ENCODE results near the gene OR6X1. TPM values are rescaled to one million over a fixed set of nuclear protein-coding genes. Genes with fewer than 3 reads are reported as not detected.
"Not testable (repeated sequence)": the region's sequence is repeated elsewhere in the genome, so short reads cannot be mapped to it uniquely, and the experiment has no call there.

The OR6X1 gene
- polyA plus RNA-seq, 1 experiment, result not detected

DNA sequence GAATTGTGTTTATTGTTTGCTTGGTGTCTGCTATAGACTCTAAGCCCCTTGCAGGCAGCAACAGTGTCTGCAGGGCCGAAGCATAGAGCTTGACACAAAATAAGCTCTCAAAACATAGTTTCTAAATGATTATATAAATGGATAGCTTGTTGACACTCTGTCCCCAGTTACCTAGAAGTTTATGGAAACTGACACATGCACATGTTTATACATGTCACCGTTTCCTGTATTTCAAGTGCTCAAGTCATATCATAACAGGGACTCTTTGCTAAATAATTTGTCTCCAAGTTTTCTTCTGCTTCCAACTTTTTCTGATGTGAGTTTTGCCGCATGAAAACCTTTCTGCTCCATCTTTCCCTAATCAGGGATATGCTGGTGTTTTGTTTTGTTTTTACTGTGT is 3.7 kb upstream of the OR6X1 start:
- no peaks in the 10 kb centered on the region for H3K27me3 ChIP-seq (ENCODE audit: control insufficient read depth, insufficient read depth, low read length)
- no peak for DNase-seq (ENCODE audit: low read depth)
- H3K4me3 ChIP-seq (ENCODE audit: low read depth, low read length), result no peak overlapping the region
- TF ChIP-seq, protein P1, sequence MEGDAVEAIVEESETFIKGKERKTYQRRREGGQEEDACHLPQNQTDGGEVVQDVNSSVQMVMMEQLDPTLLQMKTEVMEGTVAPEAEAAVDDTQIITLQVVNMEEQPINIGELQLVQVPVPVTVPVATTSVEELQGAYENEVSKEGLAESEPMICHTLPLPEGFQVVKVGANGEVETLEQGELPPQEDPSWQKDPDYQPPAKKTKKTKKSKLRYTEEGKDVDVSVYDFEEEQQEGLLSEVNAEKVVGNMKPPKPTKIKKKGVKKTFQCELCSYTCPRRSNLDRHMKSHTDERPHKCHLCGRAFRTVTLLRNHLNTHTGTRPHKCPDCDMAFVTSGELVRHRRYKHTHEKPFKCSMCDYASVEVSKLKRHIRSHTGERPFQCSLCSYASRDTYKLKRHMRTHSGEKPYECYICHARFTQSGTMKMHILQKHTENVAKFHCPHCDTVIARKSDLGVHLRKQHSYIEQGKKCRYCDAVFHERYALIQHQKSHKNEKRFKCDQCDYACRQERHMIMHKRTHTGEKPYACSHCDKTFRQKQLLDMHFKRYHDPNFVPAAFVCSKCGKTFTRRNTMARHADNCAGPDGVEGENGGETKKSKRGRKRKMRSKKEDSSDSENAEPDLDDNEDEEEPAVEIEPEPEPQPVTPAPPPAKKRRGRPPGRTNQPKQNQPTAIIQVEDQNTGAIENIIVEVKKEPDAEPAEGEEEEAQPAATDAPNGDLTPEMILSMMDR (IDR thresholded peaks at IDR 0.05; ENCODE audit: insufficient read depth, low read depth, low read length), result no peak
- POLR2A ChIA-PET, result no interaction called here
- H3K36me3 ChIP-seq (ENCODE audit: control insufficient read depth, insufficient read depth, low read length), result no peaks in the 10 kb centered on the region
- CTCF ChIA-PET, result no interaction called here

DNA sequence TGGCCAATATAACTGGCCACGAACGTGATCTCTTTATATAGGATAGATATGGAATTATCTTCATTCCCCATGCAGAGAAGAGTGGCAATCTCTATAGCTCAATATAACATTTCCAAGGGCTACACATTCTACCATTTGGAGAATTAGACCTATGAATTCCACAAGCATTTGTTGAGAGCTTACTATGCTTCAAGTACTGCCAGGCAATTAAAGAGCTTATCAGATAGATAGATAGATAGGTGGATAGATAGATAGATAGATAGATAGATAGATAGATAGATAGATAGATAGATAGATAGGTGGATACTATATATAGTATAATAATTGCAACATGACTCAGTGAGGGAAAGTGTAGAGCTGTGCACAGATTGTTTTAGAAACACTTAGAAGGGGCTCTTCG is 1.5 kb upstream of the OR6X1 start:
- Histone ChIP-seq H3K36me3 (ENCODE audit: control insufficient read depth, insufficient read depth, low read length) (no peaks in the 10 kb centered on the region), H3K27me3 (ENCODE audit: control insufficient read depth, insufficient read depth, low read length) (no peaks in the 10 kb centered on the region), H3K4me3 (ENCODE audit: low read depth, low read length) (no peak overlapping the region)
- TF ChIP-seq, protein P1 (IDR thresholded peaks at IDR 0.05; ENCODE audit: insufficient read depth, low read depth, low read length), result no peak
- no peak for DNase-seq (ENCODE audit: low read depth)
- ChIA-PET CTCF (no interaction called here), POLR2A (no interaction called here)

DNA sequence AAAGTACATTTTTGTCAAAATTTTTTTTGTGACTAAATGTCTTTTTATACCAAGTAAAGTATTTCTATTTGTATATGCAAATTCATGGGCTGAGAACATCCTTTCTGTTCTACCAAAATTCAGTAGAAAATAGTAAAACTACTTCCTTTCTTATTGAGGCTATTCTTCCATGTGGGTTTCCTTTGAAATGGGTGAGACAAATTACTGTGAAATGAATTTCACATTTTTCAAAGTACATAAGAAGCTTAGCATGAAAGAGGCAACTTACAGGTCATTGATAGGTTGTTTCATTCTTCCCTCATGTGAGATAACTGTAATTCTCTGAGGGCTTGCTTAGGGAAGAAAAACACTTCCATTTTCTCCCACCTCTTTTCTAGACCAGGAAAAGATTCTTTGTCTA is 1.0 kb upstream of the OR6X1 start:
- ChIA-PET CTCF (no interaction called here), POLR2A (no interaction called here)
- no peak overlapping the region for H3K4me3 ChIP-seq (ENCODE audit: low read depth, low read length)
- TF ChIP-seq, protein P1 (IDR thresholded peaks at IDR 0.05; ENCODE audit: insufficient read depth, low read depth, low read length), result no peak
- no peak for DNase-seq (ENCODE audit: low read depth)
- H3K27me3 ChIP-seq (ENCODE audit: control insufficient read depth, insufficient read depth, low read length), result no peaks in the 10 kb centered on the region
- H3K36me3 ChIP-seq (ENCODE audit: control insufficient read depth, insufficient read depth, low read length), result no peaks in the 10 kb centered on the region

DNA sequence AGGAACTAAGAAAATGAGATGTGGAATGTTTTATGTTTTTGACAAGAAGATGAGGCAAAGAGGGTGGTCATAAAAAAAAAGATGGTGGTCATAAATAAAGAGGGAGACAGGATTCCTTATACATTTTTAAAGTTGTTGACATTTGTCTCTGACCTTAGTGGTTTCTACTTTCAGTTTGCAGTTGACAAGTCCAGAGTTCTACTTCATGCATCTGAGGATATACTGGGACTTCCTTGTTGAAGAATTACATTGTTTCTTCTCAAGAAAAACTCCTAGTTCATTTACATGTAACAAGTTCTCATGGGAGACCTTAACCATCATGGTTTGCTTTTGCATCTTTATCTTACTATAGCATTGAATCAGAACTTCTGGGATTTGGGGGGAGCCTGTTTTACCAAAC is 1.2 kb downstream of the OR6X1 start:
- Histone ChIP-seq H3K27me3 (ENCODE audit: control insufficient read depth, insufficient read depth, low read length) (no peaks in the 10 kb centered on the region), H3K4me3 (ENCODE audit: low read depth, low read length) (no peak overlapping the region), H3K36me3 (ENCODE audit: control insufficient read depth, insufficient read depth, low read length) (no peaks in the 10 kb centered on the region)
- TF ChIP-seq, protein P1 (IDR thresholded peaks at IDR 0.05; ENCODE audit: insufficient read depth, low read depth, low read length), result no peak
- CTCF ChIA-PET, result no interaction called here
- POLR2A ChIA-PET, result no interaction called here
- no peak for DNase-seq (ENCODE audit: low read depth)

DNA sequence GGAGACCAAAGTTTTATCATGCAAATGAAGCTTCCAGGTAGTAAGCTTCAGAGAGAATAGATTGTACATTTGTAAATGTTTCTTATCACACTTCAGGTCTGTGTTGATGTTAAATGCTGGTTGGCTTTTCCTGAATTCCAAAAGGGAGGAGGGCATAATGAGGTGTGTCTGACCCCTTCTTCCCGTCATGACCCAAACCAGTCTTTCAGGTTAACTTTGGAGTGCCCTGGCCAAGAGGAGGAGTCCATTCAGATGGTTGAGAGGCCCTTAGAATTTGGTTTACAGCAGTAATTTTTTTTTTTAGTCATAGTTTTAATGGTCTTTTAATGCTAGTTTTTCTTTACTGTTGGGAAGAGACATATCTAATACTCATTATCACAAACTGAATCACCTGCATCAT is 2.5 kb downstream of the OR6X1 start:
- ChIA-PET POLR2A (no interaction called here), CTCF (no interaction called here)
- no peak overlapping the region for H3K4me3 ChIP-seq (ENCODE audit: low read depth, low read length)
- DNase-seq (ENCODE audit: low read depth), result no peak
- no peaks in the 10 kb centered on the region for H3K27me3 ChIP-seq (ENCODE audit: control insufficient read depth, insufficient read depth, low read length)
- H3K36me3 ChIP-seq (ENCODE audit: control insufficient read depth, insufficient read depth, low read length), result no peaks in the 10 kb centered on the region
- TF ChIP-seq, protein P1 (IDR thresholded peaks at IDR 0.05; ENCODE audit: insufficient read depth, low read depth, low read length), result no peak

DNA sequence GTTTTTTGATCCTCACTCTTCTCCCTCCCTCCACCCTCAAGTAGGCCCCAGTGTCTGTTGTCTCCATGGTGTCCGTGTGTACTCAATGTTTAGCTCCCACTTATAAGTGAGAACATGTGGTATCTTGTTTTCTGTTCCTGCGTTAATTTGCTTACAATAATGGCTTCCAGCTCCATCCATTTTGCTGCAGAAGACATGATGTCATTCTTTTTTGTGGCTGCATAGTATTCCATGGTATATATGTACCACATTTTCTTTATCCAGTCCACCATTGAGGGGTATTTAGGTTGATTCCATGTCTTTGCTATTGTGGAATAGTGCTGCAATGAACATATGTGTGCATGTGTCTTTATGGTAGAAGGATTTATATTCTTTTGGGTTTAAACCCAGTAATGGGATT is 6.0 kb downstream of the OR6X1 start:
- H3K4me3 ChIP-seq (ENCODE audit: low read depth, low read length); DNase-seq (ENCODE audit: low read depth); H3K27me3 ChIP-seq (ENCODE audit: control insufficient read depth, insufficient read depth, low read length); CTCF ChIA-PET; POLR2A ChIA-PET; H3K36me3 ChIP-seq (ENCODE audit: control insufficient read depth, insufficient read depth, low read length): not testable (repeated sequence)

All from BJ (cell line).